ENCODE measurements around the gene WDR43.

WDR43 gene

DNA sequence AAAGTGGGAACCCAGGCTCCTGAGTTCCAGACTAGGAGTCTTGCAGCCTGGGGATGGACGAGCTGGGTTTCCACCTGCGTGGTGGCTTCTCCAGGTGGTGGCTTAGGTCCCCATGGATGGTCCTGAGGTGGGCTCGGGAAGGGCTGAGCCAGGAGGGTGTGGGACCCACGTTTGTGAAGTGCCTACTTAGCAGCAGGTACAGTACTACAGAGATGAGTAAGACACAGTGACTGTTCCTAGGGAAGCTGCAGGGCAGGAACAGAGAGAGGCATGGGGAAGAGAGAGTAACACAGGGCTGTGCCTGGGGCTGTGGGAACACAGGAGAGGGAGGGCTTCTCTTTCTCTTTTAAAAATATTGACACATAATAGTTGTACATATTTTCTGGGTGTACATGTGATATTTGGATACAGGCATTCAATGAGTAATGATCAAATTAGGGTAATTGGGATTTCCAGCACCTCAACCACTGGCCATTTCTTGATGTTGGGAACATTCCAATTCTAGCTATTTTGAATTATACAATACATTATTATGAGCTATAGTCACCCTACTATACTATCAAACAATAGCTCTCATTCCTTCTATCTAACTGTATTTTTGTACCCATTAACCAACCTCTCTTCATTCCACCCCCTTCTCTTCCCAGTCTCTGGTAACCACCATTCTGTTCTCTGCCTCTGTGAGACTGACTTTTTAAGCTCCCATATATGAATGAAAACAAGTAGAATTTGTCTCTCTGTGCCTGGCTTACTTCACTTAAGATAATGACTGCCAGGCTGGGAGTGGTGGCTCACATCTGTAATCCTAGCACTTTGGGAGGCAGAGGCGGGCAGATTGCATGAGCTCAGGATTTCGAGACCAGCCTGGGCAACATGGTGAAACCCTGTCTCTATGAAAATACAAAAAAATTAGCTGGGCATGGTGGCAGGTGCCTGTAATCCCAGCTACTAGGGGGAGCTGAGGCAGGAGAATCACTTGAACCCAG is 101.6 kb downstream of the WDR43 start:
- no peak for DNase-seq

DNA sequence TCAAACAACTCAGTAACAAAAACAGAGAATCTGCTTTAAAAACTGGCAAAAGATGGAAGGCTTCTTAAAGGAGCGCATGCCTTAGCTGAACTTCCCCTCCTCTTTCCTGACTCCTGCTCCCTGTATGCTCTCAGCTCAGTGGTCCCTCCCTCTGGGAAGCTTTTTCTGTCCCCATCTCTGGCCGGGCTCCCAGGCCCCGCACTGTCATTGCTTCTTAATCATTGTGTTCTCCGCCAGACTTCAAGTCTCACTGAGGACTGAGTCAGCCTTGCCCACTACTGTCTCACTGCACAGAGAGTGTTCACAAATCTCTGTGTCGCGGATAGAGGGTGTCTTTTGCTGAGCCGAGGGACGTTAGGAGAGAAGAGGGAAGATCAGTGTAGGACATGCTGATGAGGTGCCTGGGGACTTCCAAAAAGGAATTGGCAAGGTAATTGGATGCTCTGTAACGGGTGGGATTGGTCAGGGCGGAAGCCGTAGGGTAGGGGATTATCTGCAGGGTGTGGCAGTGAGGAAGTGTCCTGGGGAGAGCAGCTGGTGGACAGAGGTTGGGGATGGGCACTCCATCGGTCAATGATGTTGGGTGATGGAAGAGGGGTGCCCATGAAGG is 102.9 kb downstream of the WDR43 start:
- DNase-seq: no peak
